ENCODE results near the gene EVA1B. TPM values are rescaled to one million over a fixed set of nuclear protein-coding genes. Genes with fewer than 3 reads are reported as not detected.

EVA1B gene
- total RNA-seq, 1 donor from 2014 or later = 10.6 TPM

DNA sequence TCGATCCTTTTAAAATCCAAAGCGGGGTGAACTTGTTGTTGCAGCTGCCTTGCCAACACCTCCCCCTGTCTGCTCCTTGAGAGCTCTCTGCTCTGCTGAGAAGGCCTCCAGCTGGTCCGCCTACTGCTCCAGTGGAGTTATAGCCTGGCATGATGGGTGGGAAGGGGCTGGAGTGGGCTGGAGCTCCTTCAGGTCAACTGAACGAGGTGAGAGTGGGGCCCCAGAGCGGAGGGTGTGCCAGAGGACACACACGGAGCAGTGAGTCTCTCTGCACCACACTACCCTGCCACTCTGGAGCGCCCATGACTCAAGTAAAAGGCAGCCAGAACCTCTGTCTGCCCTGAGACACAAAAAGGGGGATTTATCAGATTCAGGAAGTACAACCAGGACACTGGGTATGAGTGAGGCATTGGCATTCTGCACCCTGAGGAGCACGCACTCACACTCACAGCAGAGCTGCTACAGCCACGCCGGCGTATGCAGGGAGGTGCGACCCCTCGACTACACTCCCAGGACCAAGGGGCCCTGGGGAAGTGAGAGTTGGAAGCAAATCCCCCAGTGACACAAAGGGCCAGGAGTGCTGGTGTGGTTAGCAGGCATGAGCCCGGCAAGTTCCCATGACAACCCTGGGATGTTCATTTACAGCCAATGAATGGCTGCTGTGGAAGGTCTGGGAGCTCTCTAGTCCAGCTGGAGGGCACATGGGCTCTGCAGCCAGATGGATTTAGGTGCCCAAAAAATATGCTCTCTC, 28.0 kb upstream of the EVA1B start:
- TF ChIP-seq, protein P1, sequence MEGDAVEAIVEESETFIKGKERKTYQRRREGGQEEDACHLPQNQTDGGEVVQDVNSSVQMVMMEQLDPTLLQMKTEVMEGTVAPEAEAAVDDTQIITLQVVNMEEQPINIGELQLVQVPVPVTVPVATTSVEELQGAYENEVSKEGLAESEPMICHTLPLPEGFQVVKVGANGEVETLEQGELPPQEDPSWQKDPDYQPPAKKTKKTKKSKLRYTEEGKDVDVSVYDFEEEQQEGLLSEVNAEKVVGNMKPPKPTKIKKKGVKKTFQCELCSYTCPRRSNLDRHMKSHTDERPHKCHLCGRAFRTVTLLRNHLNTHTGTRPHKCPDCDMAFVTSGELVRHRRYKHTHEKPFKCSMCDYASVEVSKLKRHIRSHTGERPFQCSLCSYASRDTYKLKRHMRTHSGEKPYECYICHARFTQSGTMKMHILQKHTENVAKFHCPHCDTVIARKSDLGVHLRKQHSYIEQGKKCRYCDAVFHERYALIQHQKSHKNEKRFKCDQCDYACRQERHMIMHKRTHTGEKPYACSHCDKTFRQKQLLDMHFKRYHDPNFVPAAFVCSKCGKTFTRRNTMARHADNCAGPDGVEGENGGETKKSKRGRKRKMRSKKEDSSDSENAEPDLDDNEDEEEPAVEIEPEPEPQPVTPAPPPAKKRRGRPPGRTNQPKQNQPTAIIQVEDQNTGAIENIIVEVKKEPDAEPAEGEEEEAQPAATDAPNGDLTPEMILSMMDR (IDR thresholded peaks at IDR 0.05; ENCODE audit: borderline replicate concordance) = no peak
- no peak overlapping the region for H3K4me3 ChIP-seq
- H3K27me3 ChIP-seq (ENCODE audit: low read depth) = no peaks in the 10 kb centered on the region
- peaks cover 45% of the 10 kb centered on the region for H3K4me1 ChIP-seq
- no peak for DNase-seq
- intact Hi-C loops (cut with micrococcal nuclease) = no loop called here
- no peaks in the 10 kb centered on the region for H3K9me3 ChIP-seq (replicated peaks)
- peaks cover 63% of the 10 kb centered on the region for H3K36me3 ChIP-seq
- H3K27ac ChIP-seq (replicated peaks) = peak overlapping the region; percentile 64

DNA sequence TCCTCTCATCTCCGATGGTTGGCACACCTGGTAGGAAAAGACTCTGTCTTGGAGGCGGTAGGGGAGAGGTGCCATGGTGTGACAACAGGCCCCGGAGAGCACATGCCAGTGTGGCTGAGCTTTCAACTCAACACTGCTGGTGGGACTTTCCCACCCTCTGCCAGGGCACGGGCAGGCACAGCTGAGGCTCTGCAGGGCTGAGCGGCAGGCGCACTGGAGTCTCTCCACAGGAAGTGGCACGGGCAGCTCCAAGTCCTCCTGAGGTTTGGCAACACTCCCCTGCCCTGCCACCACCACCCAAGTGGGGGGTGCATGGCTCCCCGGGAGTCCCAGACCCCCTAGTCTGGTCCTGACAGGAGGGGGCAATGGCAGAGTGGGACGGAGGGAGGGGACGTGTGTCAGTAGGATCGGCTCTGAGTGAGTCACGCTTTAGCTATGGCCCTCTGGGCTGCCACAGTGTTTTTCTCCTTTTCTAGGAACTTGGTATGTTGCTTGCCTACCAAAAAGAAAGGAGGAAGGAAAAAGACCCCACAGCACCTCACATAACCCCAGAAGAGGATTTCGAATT, 27.3 kb upstream of the EVA1B start:
- Histone ChIP-seq H3K27me3 (ENCODE audit: low read depth) (no peaks in the 10 kb centered on the region), H3K4me1 (peaks cover 45% of the 10 kb centered on the region), H3K36me3 (peaks cover 63% of the 10 kb centered on the region), H3K9me3 (replicated peaks) (no peaks in the 10 kb centered on the region), H3K27ac (replicated peaks) (peak overlapping the region; percentile 64), H3K4me3 (no peak overlapping the region)
- TF ChIP-seq, protein P1 (IDR thresholded peaks at IDR 0.05; ENCODE audit: borderline replicate concordance) = no peak
- intact Hi-C loops (cut with micrococcal nuclease) = no loop called here
- DNase-seq = no peak

- intact Hi-C loops (cut with micrococcal nuclease) = no loop called here
- DNase-seq = no peak
- TF ChIP-seq, protein P1 (IDR thresholded peaks at IDR 0.05; ENCODE audit: borderline replicate concordance) = no peak
- Histone ChIP-seq H3K27me3 (ENCODE audit: low read depth) (no peaks in the 10 kb centered on the region), H3K27ac (replicated peaks) (peak overlapping the region; percentile 64), H3K4me1 (peaks cover 45% of the 10 kb centered on the region), H3K9me3 (replicated peaks) (no peaks in the 10 kb centered on the region), H3K4me3 (no peak overlapping the region), H3K36me3 (peaks cover 63% of the 10 kb centered on the region)
Observed at GRCh38 chr1:36349839-36350238, 26.4 kb upstream of the EVA1B start.

DNA sequence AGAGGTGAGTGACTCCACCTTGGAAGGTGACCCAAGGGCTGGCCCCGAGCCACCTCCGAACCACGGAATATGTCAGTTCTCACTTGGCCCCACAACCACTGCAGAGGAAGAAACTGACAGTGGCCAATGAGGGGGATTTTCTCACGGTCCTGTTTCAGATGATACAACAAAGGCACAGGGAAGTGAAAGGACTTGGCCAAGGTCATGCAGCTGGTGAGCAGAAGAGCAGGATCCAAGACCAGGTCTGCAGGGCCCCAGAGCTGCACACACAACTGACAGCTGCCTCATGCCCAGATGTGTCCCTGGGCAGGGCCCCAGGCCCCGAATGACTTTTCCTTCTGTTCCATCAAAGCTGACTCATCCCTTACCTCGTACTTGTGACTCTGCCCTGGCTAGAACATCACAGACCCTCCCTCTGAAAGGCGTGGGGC, 25.8 kb upstream of the EVA1B start:
- no peaks in the 10 kb centered on the region for H3K9me3 ChIP-seq (replicated peaks)
- H3K36me3 ChIP-seq = peaks cover 61% of the 10 kb centered on the region
- no peaks in the 10 kb centered on the region for H3K27me3 ChIP-seq (ENCODE audit: low read depth)
- TF ChIP-seq, protein P1 (IDR thresholded peaks at IDR 0.05; ENCODE audit: borderline replicate concordance) = no peak
- no peak overlapping the region for H3K4me3 ChIP-seq
- intact Hi-C loops (cut with micrococcal nuclease) = no loop called here
- no peak for DNase-seq
- H3K27ac ChIP-seq (replicated peaks) = peak overlapping the region; percentile 64
- peaks cover 45% of the 10 kb centered on the region for H3K4me1 ChIP-seq

- Histone ChIP-seq H3K27ac (replicated peaks) (no peak overlapping the region), H3K36me3 (peaks cover 60% of the 10 kb centered on the region), H3K4me3 (no peak overlapping the region), H3K27me3 (ENCODE audit: low read depth) (no peaks in the 10 kb centered on the region), H3K9me3 (replicated peaks) (no peaks in the 10 kb centered on the region), H3K4me1 (peaks cover 37% of the 10 kb centered on the region)
- TF ChIP-seq, protein P1 (IDR thresholded peaks at IDR 0.05; ENCODE audit: borderline replicate concordance) = no peak
- intact Hi-C loops (cut with micrococcal nuclease) = no loop called here
- no peak for DNase-seq
Observed at GRCh38 chr1:36346741-36347370, 23.4 kb upstream of the EVA1B start.

Data from left ventricle myocardium inferior (tissue), 1 donor.